NCI-H748 (cell line): ENCODE data around the gene ERCC6.
A peak's percentile ranks its signal among the peaks of the same experiment; 100 is the strongest.

Source experiments
- DNase-seq: peaks from one replicate; lab custom pipeline; 2025; ENCODE audit not compliant: unreplicated experiment; lab: John Stamatoyannopoulos, UW

Gene ERCC6

GRCh38 chr10:49512121-49512809 lies 26.7 kb downstream of the ERCC6 start:
- DNase-seq = peak; percentile 55

- no peak for DNase-seq
Measured at GRCh38 chr10:49509771-49510303, 29.1 kb downstream of the ERCC6 start.

GRCh38 chr10:49508654-49509053 lies 30.3 kb downstream of the ERCC6 start:
- DNase-seq = no peak

GRCh38 chr10:49508249-49508648 lies 30.7 kb downstream of the ERCC6 start:
- DNase-seq = no peak

- no peak for DNase-seq
Measured at GRCh38 chr10:49505589-49505988, 33.3 kb downstream of the ERCC6 start.

- DNase-seq = peak; percentile 2
Measured at GRCh38 chr10:49505076-49505475, 33.8 kb downstream of the ERCC6 start.

- no peak for DNase-seq
Measured at GRCh38 chr10:49504528-49504927, 34.4 kb downstream of the ERCC6 start.

GRCh38 chr10:49502358-49502757 lies 36.6 kb downstream of the ERCC6 start:
- DNase-seq = no peak

- peak; percentile 90 for DNase-seq
Measured at GRCh38 chr10:49500412-49500811, 38.5 kb downstream of the ERCC6 start.

- no peak for DNase-seq
Measured at GRCh38 chr10:49499305-49499851, 39.5 kb downstream of the ERCC6 start.

- no peak for DNase-seq
Measured at GRCh38 chr10:49498425-49498824, 40.5 kb downstream of the ERCC6 start.

GRCh38 chr10:49497358-49497757 lies 41.6 kb downstream of the ERCC6 start:
- DNase-seq = no peak

- peak; percentile 95 for DNase-seq
Measured at GRCh38 chr10:49488056-49488717, 50.7 kb downstream of the ERCC6 start.

- no peak for DNase-seq
Measured at GRCh38 chr10:49486738-49487137, 52.2 kb downstream of the ERCC6 start.

- no peak for DNase-seq
Measured at GRCh38 chr10:49486009-49486408, 52.9 kb downstream of the ERCC6 start.

GRCh38 chr10:49484486-49485235 lies 54.3 kb downstream of the ERCC6 start:
- DNase-seq = no peak

- DNase-seq = no peak
Measured at GRCh38 chr10:49478819-49479218, 60.1 kb downstream of the ERCC6 start.

- DNase-seq = no peak
Measured at GRCh38 chr10:49474901-49475300, 64.0 kb downstream of the ERCC6 start.

- DNase-seq = no peak
Measured at GRCh38 chr10:49471532-49471931, 67.4 kb downstream of the ERCC6 start.

- no peak for DNase-seq
Measured at GRCh38 chr10:49465736-49466135, 73.2 kb downstream of the ERCC6 start.
